Chondrocyte (in vitro differentiated cells): ENCODE results near the gene SHB. TPM values are rescaled to one million over a fixed set of nuclear protein-coding genes. Genes with fewer than 3 reads are reported as not detected.
A peak's percentile ranks its signal among the peaks of the same experiment; 100 is the strongest.

Experiments
- DNase-seq: peaks from one replicate; pipeline ENCODE4 v3.0.0; 2021; ENCODE audit warnings: mixed read lengths, low spot score
- H3K27ac Mint-ChIP-seq: one replicate; pipeline ENCODE4 v1.8.0; 2021; ENCODE audit warnings: mild to moderate bottlenecking, moderate library complexity, mixed read lengths; ENCODE audit not compliant: unreplicated experiment
- H3K27me3 Mint-ChIP-seq: 2 replicates; pipeline ENCODE4 v1.8.0; 2021; ENCODE audit warnings: low read depth, mixed read lengths
- H3K36me3 Mint-ChIP-seq: 2 replicates; pipeline ENCODE4 v1.8.0; 2021; ENCODE audit warnings: low read depth, mixed read lengths
- H3K4me1 Mint-ChIP-seq: 2 replicates; pipeline ENCODE4 v1.8.0; 2021; ENCODE audit warnings: low read depth, mild to moderate bottlenecking, mixed read lengths
- H3K4me3 Mint-ChIP-seq: one replicate; pipeline ENCODE4 v1.8.0; 2021; ENCODE audit warnings: mild to moderate bottlenecking, moderate library complexity, mixed read lengths; ENCODE audit not compliant: unreplicated experiment
- H3K9me3 Mint-ChIP-seq: 2 replicates; pipeline ENCODE4 v1.8.0; 2021; ENCODE audit warnings: low read depth, mixed read lengths
- CTCF ChIP-seq: fragments of 200-600 bp; sonication (generic); IDR thresholded peaks from 2 replicates; pipeline ENCODE4 v1.5.0; 2021; ENCODE audit warnings: antibody characterized with exemption, mild to moderate bottlenecking, moderate library complexity
- total RNA-seq: library from RNA; stranded (reverse); gene quantifications from 3 replicates; pipeline ENCODE4 v1.2.1, GENCODE V29; 2021

The SHB gene
- total RNA-seq, 1 donor from 2014 or later: 23.8 TPM

- Mint-ChIP-seq H3K9me3 (no peaks in the 10 kb centered on the region), H3K4me1 (peaks cover 82% of the 10 kb centered on the region), H3K27ac (peak overlapping the region; percentile 94), H3K27me3 (no peaks in the 10 kb centered on the region), H3K4me3 (no peak overlapping the region), H3K36me3 (peaks cover 6% of the 10 kb centered on the region)
- DNase-seq: no peak
- no peak for TF ChIP-seq CTCF
Observed at GRCh38 chr9:38018958-38019602, 49.9 kb downstream of the SHB start.

- DNase-seq: no peak
- no peaks in the 10 kb centered on the region for H3K9me3 Mint-ChIP-seq
- peak overlapping the region; percentile 94 for H3K27ac Mint-ChIP-seq
- no peak for TF ChIP-seq CTCF
- H3K4me3 Mint-ChIP-seq: no peak overlapping the region
- peaks cover 11% of the 10 kb centered on the region for H3K36me3 Mint-ChIP-seq
- no peaks in the 10 kb centered on the region for H3K27me3 Mint-ChIP-seq
- H3K4me1 Mint-ChIP-seq: peaks cover 75% of the 10 kb centered on the region
Observed at GRCh38 chr9:38018241-38018957, 50.6 kb downstream of the SHB start.

DNA sequence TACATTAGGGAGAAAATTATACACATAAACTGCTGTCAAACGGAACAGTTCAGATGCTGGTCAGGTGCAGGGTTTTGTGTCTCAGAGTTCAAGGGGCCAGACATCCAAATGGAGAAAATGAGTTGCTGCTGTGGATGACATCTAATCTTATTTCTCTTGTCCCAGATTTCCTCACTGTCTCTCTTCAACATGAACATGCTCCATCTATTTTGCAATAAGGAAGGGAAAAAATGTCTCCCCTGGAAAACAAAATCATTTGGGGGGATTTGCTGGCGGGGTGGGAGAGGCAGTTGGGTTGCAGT is 51.2 kb downstream of the SHB start:
- H3K9me3 Mint-ChIP-seq: no peaks in the 10 kb centered on the region
- H3K4me1 Mint-ChIP-seq: peaks cover 69% of the 10 kb centered on the region
- peaks cover 11% of the 10 kb centered on the region for H3K36me3 Mint-ChIP-seq
- peak overlapping the region; percentile 4 for H3K4me3 Mint-ChIP-seq
- no peak for TF ChIP-seq CTCF
- H3K27me3 Mint-ChIP-seq: no peaks in the 10 kb centered on the region
- no peak for DNase-seq
- H3K27ac Mint-ChIP-seq: peak overlapping the region; percentile 94

DNA sequence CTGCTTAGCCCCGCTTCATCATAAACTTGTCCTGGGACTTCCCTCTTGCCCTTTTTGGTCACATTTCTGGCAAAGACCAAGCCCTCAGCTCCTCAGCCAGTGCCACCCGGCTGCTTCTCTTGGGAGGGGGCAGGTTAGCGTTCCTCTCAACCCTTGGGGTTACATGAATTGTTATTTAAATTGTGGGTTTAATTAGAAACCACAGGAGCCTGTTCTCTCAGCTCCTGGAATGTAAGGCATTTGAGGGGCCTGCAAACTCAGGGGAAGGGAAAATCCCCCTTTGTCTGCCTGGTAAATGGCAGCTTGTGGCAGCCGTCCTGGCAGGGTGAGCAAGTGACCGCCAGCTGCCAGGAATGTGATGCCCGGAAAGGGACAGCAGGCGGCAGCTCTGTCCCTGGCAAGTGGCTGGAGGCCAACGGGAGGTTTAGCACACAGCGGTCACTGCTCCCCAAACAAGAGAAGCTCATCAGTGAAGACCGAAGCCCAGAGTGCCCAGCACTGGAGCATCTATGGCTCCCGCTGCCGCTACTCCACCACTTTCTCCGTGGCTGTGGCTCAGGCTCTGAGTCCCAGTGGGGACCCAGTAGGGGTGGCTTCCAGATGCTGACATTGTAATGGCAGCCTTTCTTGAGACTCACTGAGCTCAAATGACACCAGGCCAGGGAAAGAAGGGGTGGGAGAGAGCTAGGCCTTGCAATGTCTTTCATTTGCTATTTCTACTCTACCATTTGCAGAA is 51.7 kb downstream of the SHB start:
- H3K4me3 Mint-ChIP-seq: peak overlapping the region; percentile 4
- TF ChIP-seq CTCF: peak; percentile 82

DNA sequence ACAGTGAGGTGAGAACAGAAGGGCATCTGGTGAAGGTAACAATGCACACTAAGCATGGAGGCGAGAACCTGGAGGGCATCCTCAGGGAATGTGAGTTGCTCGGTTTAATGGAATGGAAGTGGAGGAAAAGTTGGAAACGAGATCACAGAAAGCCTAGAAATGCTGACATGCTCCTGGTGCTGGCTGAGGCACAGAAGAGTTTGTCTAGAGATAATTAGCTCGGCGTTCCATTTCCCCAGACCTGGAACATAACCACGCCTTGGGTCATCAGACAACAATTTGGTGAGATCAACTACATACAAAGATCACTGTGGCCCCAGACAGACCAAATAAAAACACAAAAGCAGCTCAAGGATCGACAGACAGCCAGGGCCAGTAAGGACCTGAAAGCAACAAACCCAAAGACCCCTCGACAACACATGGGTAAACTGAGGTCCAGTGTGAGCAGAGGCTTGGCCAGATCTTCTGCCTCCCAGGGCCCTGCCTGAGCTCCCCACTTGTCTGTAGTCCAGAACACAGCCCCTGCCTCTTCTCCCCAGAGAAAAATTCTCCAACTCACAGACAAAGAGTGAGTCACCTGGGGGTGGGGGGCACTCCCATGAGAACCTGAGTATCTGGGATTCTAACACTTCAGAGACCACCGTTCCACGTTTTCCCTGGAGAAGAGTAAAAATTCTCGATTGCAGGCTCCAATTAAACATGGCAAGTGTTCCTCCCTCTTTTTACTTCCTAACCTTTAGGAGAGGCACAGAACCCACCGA is 52.5 kb downstream of the SHB start:
- peak overlapping the region; percentile 94 for H3K27ac Mint-ChIP-seq
- H3K4me1 Mint-ChIP-seq: peaks cover 57% of the 10 kb centered on the region
- H3K27me3 Mint-ChIP-seq: no peaks in the 10 kb centered on the region
- no peaks in the 10 kb centered on the region for H3K9me3 Mint-ChIP-seq
- no peak for TF ChIP-seq CTCF
- peaks cover 11% of the 10 kb centered on the region for H3K36me3 Mint-ChIP-seq
- no peak for DNase-seq
- no peak overlapping the region for H3K4me3 Mint-ChIP-seq

More for the DNA sequence above, 51.7 kb downstream of the SHB start:
- H3K9me3 Mint-ChIP-seq: no peaks in the 10 kb centered on the region
- peaks cover 64% of the 10 kb centered on the region for H3K4me1 Mint-ChIP-seq
- no peak for DNase-seq
- no peaks in the 10 kb centered on the region for H3K27me3 Mint-ChIP-seq
- H3K27ac Mint-ChIP-seq: peak overlapping the region; percentile 94
- peaks cover 11% of the 10 kb centered on the region for H3K36me3 Mint-ChIP-seq
